B cell (primary cell): ENCODE results near the gene KLK4. TPM values are rescaled to one million over a fixed set of nuclear protein-coding genes. Genes with fewer than 3 reads are reported as not detected.

ENCODE experiments used
- ATAC-seq: fragments of 200-7000 bp; cut with Tn5 transposase; one replicate; pipeline ENCODE4 v1.10.0; 2021; ENCODE audit warnings: low read depth, mild to moderate bottlenecking, moderate number of reproducible peaks, moderate library complexity
- CTCF ChIA-PET: fragments of 350-600 bp; sonication (Branson Sonifier 250); formaldehyde crosslinking; loops from one replicate; lab custom pipeline; 2021; ENCODE audit warnings: antibody characterized with exemption, inconsistent platforms; lab: Charles Lee
- POLR2A ChIA-PET: fragments of 350-600 bp; sonication (Branson Sonifier 250); formaldehyde crosslinking; loops from one replicate; lab custom pipeline; 2021; ENCODE audit warnings: antibody characterized with exemption; lab: Charles Lee
- DNase-seq: peaks from one replicate; pipeline ENCODE4 v3.0.0; 2013
- H2AFZ ChIP-seq: 2 replicates; pipeline ENCODE4 v1.6.1; 2012; ENCODE audit warnings: mild to moderate bottlenecking, low read depth, low read length; ENCODE audit not compliant: insufficient read depth, poor library complexity, severe bottlenecking
- H3K27ac ChIP-seq, 2 donors: 1 replicate in 1 of 2; 2 replicates in 1 of 2; pipeline ENCODE4 v1.5.1; 2012 to 2013; ENCODE audit warnings: low read length in 2 of 2, mild to moderate bottlenecking in 2 of 2, moderate library complexity in 1 of 2
- H3K27me3 ChIP-seq, 4 experiments: fragments of 200-600 bp in 1 of 4; sonication (generic) in 1 of 4; replicated peaks in 1 of 4; 1 replicate in 2 of 4; 2 replicates in 2 of 4; pipeline versions ENCODE4 v1.6.1 to v1.7.0; 2013 to 2016; ENCODE audit warnings: low read length in 3 of 4, mild to moderate bottlenecking in 2 of 4, mixed read lengths in 1 of 4, moderate library complexity in 1 of 4; ENCODE audit not compliant: insufficient read depth in 4 of 4, control insufficient read depth in 3 of 4; ENCODE audit errors: control extremely low read depth in 1 of 4
- H3K36me3 ChIP-seq, 2 experiments: replicated peaks in 1 of 2; 1 replicate in 1 of 2; 2 replicates in 1 of 2; pipeline versions ENCODE4 v1.6.1 to v1.7.1; 2013; ENCODE audit warnings: low read length in 1 of 2; ENCODE audit not compliant: insufficient read depth in 2 of 2, control insufficient read depth in 1 of 2; ENCODE audit errors: control extremely low read depth in 1 of 2, extremely low read depth in 1 of 2
- H3K4me1 ChIP-seq, 2 donors: fragments of 200-600 bp in 1 of 2; sonication (generic) in 1 of 2; 1 replicate in 1 of 2; 2 replicates in 1 of 2; pipeline versions ENCODE4 v1.5.1 to v1.6.1; 2013 to 2017; ENCODE audit warnings: low read length in 2 of 2; ENCODE audit not compliant: control insufficient read depth in 2 of 2, insufficient read depth in 2 of 2
- H3K4me2 ChIP-seq: replicated peaks from 2 replicates; pipeline ENCODE3; 2012; ENCODE audit warnings: mild to moderate bottlenecking, low read depth, low read length; ENCODE audit not compliant: poor library complexity, severe bottlenecking
- H3K4me3 ChIP-seq, 5 experiments: fragments of 200-600 bp in 1 of 5; sonication (generic) in 1 of 5; 1 replicate in 3 of 5; 2 replicates in 2 of 5; pipeline versions ENCODE4 v1.5.1 to v1.7.0; 2011 to 2016; ENCODE audit warnings: low read length in 4 of 5, mild to moderate bottlenecking in 4 of 5, low read depth in 2 of 5, control low read depth in 1 of 5, moderate library complexity in 1 of 5; ENCODE audit not compliant: insufficient read depth in 1 of 5; ENCODE audit errors: control extremely low read depth in 1 of 5, extremely low read depth in 1 of 5
- H3K79me2 ChIP-seq: fragments of 200-600 bp; sonication (generic); one replicate; pipeline ENCODE4 v1.6.0; 2016; ENCODE audit warnings: low read length; ENCODE audit not compliant: control insufficient read depth, insufficient read depth
- H3K9ac ChIP-seq: fragments of 200-600 bp; sonication (generic); 2 replicates; pipeline ENCODE4 v1.6.1; 2017; ENCODE audit warnings: mild to moderate bottlenecking, low read length, moderate library complexity
- H3K9me3 ChIP-seq, 3 donors: one replicate each; pipeline versions ENCODE4 v1.6.1 to v1.7.1; 2013; ENCODE audit warnings: low read length in 2 of 3; ENCODE audit not compliant: control insufficient read depth in 2 of 3, insufficient read depth in 1 of 3; ENCODE audit errors: control extremely low read depth in 1 of 3
- H4K20me1 ChIP-seq: 2 replicates; pipeline ENCODE4 v1.6.0; 2012; ENCODE audit warnings: mild to moderate bottlenecking, low read length; ENCODE audit not compliant: insufficient read depth, control insufficient read depth, poor library complexity, severe bottlenecking
- H3K27ac Mint-ChIP-seq: one replicate; pipeline ENCODE4 v1.8.0; 2021; ENCODE audit warnings: mixed read lengths
- H3K27me3 Mint-ChIP-seq: one replicate; pipeline ENCODE4 v1.8.0; 2021; ENCODE audit warnings: mixed read lengths
- H3K4me1 Mint-ChIP-seq: one replicate; pipeline ENCODE4 v1.8.0; 2021; ENCODE audit warnings: mixed read lengths
- H3K4me3 Mint-ChIP-seq: one replicate; pipeline ENCODE4 v1.8.0; 2021; ENCODE audit warnings: mixed read lengths
- H3K9me3 Mint-ChIP-seq: one replicate; pipeline ENCODE4 v1.8.0; 2022; ENCODE audit warnings: mixed read lengths; ENCODE audit not compliant: insufficient read depth
- CTCF ChIP-seq: fragments of 200-600 bp; IDR thresholded peaks from one replicate; pipeline ENCODE4 v1.8.0; 2022; ENCODE audit warnings: antibody characterized with exemption, mild to moderate bottlenecking
- EZH2 ChIP-seq: IDR thresholded peaks from 2 replicates; pipeline ENCODE4 v1.6.1; 2012; ENCODE audit warnings: borderline replicate concordance, low read depth, mild to moderate bottlenecking, moderate library complexity, low read length; ENCODE audit not compliant: insufficient read depth, poor library complexity, severe bottlenecking
- WGBS: methylation state at CpG from one replicate; pipeline ENCODE4 v1.1.5; 2013; ENCODE audit warnings: missing lambda C conversion rate; ENCODE audit not compliant: insufficient coverage; 5-methylcytosine and 5-hydroxymethylcytosine counted together
- intact Hi-C: fragments of 100-400 bp; cut with micrococcal nuclease; formaldehyde crosslinking; loops from one replicate; pipeline ENCODE4 v1.10.0; 2022
- polyA plus RNA-seq: library from polyadenylated mRNA; depleted of rRNA; stranded (reverse); fragments of >200 nt; gene quantifications from 2 replicates; pipeline ENCODE4 v1.2.3, GENCODE V29; 2012
- total RNA-seq, 2 donors: library from RNA; stranded (reverse); fragments of 120-200 nt in 1 of 2; gene quantifications; 1 replicate in 1 of 2; 2 replicates in 1 of 2; pipeline versions ENCODE4 v1.2.3 to v1.2.4, GENCODE V29; 2013 to 2022

Gene KLK4
- total and polyA plus RNA-seq, 2 donors (not counting 1 experiment from before 2014, with no cell fraction given), result 0.45 to 0.52 TPM

DNA sequence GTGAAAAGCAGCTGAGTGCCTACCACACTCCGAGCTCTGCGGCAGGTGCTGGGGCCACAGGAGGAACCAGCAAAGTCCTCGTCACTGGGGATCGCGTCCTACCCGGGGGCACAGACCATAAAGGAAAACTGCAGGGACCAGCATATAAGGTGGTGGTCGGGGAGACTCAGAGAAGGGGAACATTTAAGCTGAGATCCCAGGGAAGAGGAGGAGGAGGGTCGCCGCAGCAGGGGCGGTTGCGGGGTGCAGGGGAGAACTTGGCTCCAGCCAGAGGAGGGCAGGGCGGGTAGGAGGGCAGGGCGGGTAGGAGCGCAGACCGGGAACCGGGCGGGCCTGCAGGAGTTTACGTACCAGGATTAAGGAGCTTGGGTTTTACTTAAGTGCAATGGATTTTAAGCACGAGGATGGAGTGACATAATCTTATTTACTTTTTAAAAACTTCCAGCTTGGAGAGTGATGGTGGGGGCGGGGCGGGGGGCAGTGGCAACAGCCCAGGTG, 956 bp upstream of the KLK4 start:
- Mint-ChIP-seq H3K4me1 (peaks cover 20% of the 10 kb centered on the region), H3K27me3 (peaks cover 36% of the 10 kb centered on the region), H3K4me3 (no peak overlapping the region), H3K27ac (no peak overlapping the region), H3K9me3 (no peaks in the 10 kb centered on the region)
- H3K27me3 ChIP-seq, result peaks cover 0 to 59% (median 26%) of the 10 kb centered on the region in 4 experiments
- POLR2A ChIA-PET, result no interaction called here
- peaks cover 0 to 19% (median 0%) of the 10 kb centered on the region in 3 donors for H3K9me3 ChIP-seq
- H3K4me2 ChIP-seq, result peak overlapping the region; percentile 8
- DNase-seq, result no peak
- no peaks in the 10 kb centered on the region for H3K79me2 ChIP-seq
- no peaks in the 10 kb centered on the region for H3K36me3 ChIP-seq
- no peak overlapping the region for H3K9ac ChIP-seq
- H3K27ac ChIP-seq, result no peak overlapping the region
- TF ChIP-seq EZH2 (no peak), CTCF (no peak)
- H3K4me1 ChIP-seq, result peaks cover 10 to 18% of the 10 kb centered on the region in 2 donors
- CTCF ChIA-PET, result interaction anchor here (1.0 kb wide), 1 partner anchor 10 kb away, joined by 5 read pairs; no protein-coding TSS in a partner anchor
- no peaks in the 10 kb centered on the region for H4K20me1 ChIP-seq
- no peak for ATAC-seq
- H2AFZ ChIP-seq, result no peak overlapping the region
- no peak overlapping the region for H3K4me3 ChIP-seq
- WGBS, result 28% methylated on average over 12 of the region's 21 CpGs
- intact Hi-C loops, result no loop called here

DNA sequence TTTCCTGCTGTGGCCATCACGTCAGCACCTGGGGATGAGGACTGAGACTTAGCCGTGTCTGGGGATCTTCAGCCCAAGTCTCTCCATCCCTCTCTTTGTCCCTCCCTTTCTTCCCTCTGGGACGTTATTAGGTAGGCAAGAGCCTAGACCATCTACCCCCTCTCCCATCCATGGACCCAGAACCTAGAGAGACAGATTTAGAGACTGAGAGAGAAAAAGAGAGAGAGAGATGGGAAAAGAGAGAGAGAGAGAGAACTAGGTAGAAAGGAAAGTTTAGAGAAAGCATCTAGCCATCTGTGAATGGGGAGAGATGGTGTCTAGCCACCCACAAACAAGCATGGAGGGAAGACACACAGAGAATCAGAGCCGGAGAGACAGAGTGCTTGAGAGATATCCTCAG, 473 bp downstream of the KLK4 start:
- Histone ChIP-seq H2AFZ (no peak overlapping the region), H3K36me3 (no peaks in the 10 kb centered on the region), H3K9me3 (peaks cover 0 to 19% (median 0%) of the 10 kb centered on the region in 3 donors), H3K79me2 (no peaks in the 10 kb centered on the region), H3K9ac (no peak overlapping the region), H3K4me1 (peaks cover 10 to 18% of the 10 kb centered on the region in 2 donors), H3K27me3 (peaks cover 0 to 66% (median 29%) of the 10 kb centered on the region in 4 experiments), H3K27ac (no peak overlapping the region), H3K4me3 (no peak overlapping the region), H4K20me1 (no peaks in the 10 kb centered on the region), H3K4me2 (no peak overlapping the region)
- H3K4me1 Mint-ChIP-seq, result peaks cover 20% of the 10 kb centered on the region
- peaks cover 41% of the 10 kb centered on the region for H3K27me3 Mint-ChIP-seq
- POLR2A ChIA-PET, result no interaction called here
- ATAC-seq (no peak), DNase-seq (no peak)
- intact Hi-C loops, result no loop called here
- TF ChIP-seq CTCF (no peak), EZH2 (no peak)
- no peak overlapping the region for H3K27ac Mint-ChIP-seq
- no peaks in the 10 kb centered on the region for H3K9me3 Mint-ChIP-seq
- no peak overlapping the region for H3K4me3 Mint-ChIP-seq
- CTCF ChIA-PET, result interaction anchor here (0.9 kb wide), 1 partner anchor 128 kb away, joined by 3 read pairs; no protein-coding TSS in a partner anchor
- 25% methylated on average over 1 of the region's 4 CpGs for WGBS
